DND-41 (cell line): ENCODE measurements around the gene RBM20.

Experiments used
- CTCF ChIP-seq: IDR thresholded peaks from 2 replicates; pipeline ENCODE4 v1.5.1; 2012; ENCODE audit warnings: borderline replicate concordance, low read length, moderate library complexity, mild to moderate bottlenecking; ENCODE audit not compliant: poor library complexity, severe bottlenecking; ENCODE audit errors: extremely low read depth
- EZH2 ChIP-seq: IDR thresholded peaks from 3 replicates; pipeline ENCODE4 v1.6.1; 2012; ENCODE audit warnings: borderline replicate concordance, low read depth, mild to moderate bottlenecking, moderate library complexity, low read length, inconsistent platforms; ENCODE audit not compliant: severe bottlenecking

- no peak for TF ChIP-seq CTCF
- no peak for TF ChIP-seq EZH2
These were observed 79.2 kb downstream of the RBM20 start for GRCh38 chr10:110723224-110723891.
